ENCODE results near the gene CCL14.
"Not testable (repeated sequence)": the region's sequence is repeated elsewhere in the genome, so short reads cannot be mapped to it uniquely, and the experiment has no call there.

Gene CCL14

DNA sequence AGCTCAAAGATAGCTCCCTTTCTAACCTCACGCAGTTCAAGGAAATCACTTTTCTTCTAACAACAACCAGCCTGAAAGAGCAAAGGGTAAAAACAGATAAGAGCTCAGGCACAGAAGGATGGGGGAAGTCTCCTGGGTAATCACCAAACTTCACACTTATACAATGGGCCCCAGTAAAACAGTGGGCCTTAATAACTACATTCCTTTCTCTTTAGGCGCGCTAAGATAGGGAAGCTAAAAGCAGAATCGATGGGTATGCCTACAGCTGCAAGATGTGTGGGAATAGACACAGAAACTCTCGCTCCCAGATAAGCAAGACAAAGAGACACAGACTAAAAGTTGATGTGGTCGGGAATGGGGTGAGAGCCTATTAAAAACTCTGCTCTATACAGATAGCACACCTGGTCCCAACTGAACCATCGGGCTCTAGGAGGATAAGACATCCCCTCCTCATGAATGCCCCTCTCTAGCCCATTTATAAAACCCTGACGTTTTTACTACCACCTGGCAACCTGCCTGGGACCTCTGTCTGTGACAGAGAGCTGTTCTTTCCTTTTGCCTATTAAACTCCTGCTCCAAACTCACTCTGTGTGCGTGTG is 43.8 kb downstream of the CCL14 start:
- Histone ChIP-seq H3F3A (ENCODE audit: control insufficient read depth, insufficient read depth) (no peaks in the 10 kb centered on the region), H4K20me1 (ENCODE audit: control insufficient read depth, insufficient read depth, low read depth, low read length) (no peaks in the 10 kb centered on the region), H3K9me2 (replicated peaks; ENCODE audit: control insufficient read depth, low read length) (no peaks in the 10 kb centered on the region), H3K4me1 (ENCODE audit: control insufficient read depth, low read length) (no peaks in the 10 kb centered on the region), H3K27me3 (ENCODE audit: control insufficient read depth, low read length) (no peaks in the 10 kb centered on the region), H3K27ac (ENCODE audit: low read depth, low read length) (no peak overlapping the region), H3K79me2 (ENCODE audit: control insufficient read depth, low read length) (no peaks in the 10 kb centered on the region), H3K4me3 (ENCODE audit: low read length) (no peak overlapping the region), H3K36me3 (ENCODE audit: control insufficient read depth, low read length) (no peaks in the 10 kb centered on the region), H3K9me3 (ENCODE audit: control insufficient read depth, insufficient read depth, low read length) (no peaks in the 10 kb centered on the region), H3K4me2 (ENCODE audit: low read length) (no peak overlapping the region)
- TF ChIP-seq EZH2phosphoT487 (IDR thresholded peaks at IDR 0.05; ENCODE audit: borderline replicate concordance, low read length): no peak
- TF ChIP-seq, protein P1, sequence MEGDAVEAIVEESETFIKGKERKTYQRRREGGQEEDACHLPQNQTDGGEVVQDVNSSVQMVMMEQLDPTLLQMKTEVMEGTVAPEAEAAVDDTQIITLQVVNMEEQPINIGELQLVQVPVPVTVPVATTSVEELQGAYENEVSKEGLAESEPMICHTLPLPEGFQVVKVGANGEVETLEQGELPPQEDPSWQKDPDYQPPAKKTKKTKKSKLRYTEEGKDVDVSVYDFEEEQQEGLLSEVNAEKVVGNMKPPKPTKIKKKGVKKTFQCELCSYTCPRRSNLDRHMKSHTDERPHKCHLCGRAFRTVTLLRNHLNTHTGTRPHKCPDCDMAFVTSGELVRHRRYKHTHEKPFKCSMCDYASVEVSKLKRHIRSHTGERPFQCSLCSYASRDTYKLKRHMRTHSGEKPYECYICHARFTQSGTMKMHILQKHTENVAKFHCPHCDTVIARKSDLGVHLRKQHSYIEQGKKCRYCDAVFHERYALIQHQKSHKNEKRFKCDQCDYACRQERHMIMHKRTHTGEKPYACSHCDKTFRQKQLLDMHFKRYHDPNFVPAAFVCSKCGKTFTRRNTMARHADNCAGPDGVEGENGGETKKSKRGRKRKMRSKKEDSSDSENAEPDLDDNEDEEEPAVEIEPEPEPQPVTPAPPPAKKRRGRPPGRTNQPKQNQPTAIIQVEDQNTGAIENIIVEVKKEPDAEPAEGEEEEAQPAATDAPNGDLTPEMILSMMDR (IDR thresholded peaks at IDR 0.05; ENCODE audit: low read depth, low read length, poor library complexity, severe bottlenecking): no peak

DNA sequence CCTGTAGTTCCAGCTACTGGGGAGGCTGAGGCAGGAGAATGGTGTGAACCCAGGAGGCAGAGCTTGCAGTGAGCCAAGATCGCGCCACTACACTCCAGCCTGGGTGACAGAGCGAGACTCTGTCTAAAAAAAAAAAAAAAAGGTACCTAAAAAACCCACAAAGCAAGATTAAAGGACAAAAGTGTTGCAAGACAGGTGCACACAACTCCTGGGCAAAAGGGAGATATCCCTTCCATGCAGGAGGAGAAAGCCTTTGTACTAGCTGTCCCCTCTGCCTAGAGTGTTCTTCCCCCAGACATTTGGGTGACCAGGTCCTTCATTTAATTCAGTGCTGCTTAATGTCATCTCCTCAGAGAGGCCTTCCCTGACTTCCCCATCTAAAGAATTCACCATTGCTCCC is 48.0 kb downstream of the CCL14 start:
- not testable (repeated sequence) for H3K27ac ChIP-seq (ENCODE audit: low read depth, low read length); H3K79me2 ChIP-seq (ENCODE audit: control insufficient read depth, low read length); H3F3A ChIP-seq (ENCODE audit: control insufficient read depth, insufficient read depth); H3K4me1 ChIP-seq (ENCODE audit: control insufficient read depth, low read length); H3K4me3 ChIP-seq (ENCODE audit: low read length); H3K27me3 ChIP-seq (ENCODE audit: control insufficient read depth, low read length); H3K4me2 ChIP-seq (ENCODE audit: low read length); H3K36me3 ChIP-seq (ENCODE audit: control insufficient read depth, low read length); H3K9me3 ChIP-seq (ENCODE audit: control insufficient read depth, insufficient read depth, low read length); H3K9me2 ChIP-seq (replicated peaks; ENCODE audit: control insufficient read depth, low read length); H4K20me1 ChIP-seq (ENCODE audit: control insufficient read depth, insufficient read depth, low read depth, low read length)

DNA sequence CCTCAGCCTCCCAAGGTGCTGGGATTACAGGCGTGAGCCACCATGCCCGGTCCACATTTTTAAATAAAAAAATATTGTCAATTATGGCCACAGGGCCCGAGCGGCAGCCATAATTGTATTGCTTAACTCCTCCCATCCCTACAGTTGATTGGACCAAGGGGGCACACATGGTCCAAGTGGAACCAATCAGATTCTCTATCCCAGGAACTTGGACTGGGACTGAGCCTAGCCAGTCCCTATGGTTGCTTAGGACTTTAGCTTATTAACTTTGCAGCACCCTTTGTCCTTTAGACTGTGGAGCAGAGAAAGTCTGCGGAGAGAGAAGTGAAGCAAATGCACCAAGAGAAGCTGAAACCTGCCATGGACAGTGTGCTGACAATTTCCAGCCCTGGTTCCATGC is 50.5 kb downstream of the CCL14 start:
- no peaks in the 10 kb centered on the region for H3F3A ChIP-seq (ENCODE audit: control insufficient read depth, insufficient read depth)
- no peaks in the 10 kb centered on the region for H4K20me1 ChIP-seq (ENCODE audit: control insufficient read depth, insufficient read depth, low read depth, low read length)
- H3K4me2 ChIP-seq (ENCODE audit: low read length): no peak overlapping the region
- H3K9me3 ChIP-seq (ENCODE audit: control insufficient read depth, insufficient read depth, low read length): no peaks in the 10 kb centered on the region
- no peaks in the 10 kb centered on the region for H3K79me2 ChIP-seq (ENCODE audit: control insufficient read depth, low read length)
- H3K4me3 ChIP-seq (ENCODE audit: low read length): no peak overlapping the region
- H3K4me1 ChIP-seq (ENCODE audit: control insufficient read depth, low read length): peaks cover 3% of the 10 kb centered on the region
- TF ChIP-seq, protein P1 (IDR thresholded peaks at IDR 0.05; ENCODE audit: low read depth, low read length, poor library complexity, severe bottlenecking): no peak
- no peak for TF ChIP-seq EZH2phosphoT487 (IDR thresholded peaks at IDR 0.05; ENCODE audit: borderline replicate concordance, low read length)
- H3K27ac ChIP-seq (ENCODE audit: low read depth, low read length): no peak overlapping the region
- H3K9me2 ChIP-seq (replicated peaks; ENCODE audit: control insufficient read depth, low read length): no peaks in the 10 kb centered on the region
- no peaks in the 10 kb centered on the region for H3K36me3 ChIP-seq (ENCODE audit: control insufficient read depth, low read length)
- 0 out of 2 replicates have a peak, but pooled peaks cover 2% of the 10 kb centered on the region for H3K27me3 ChIP-seq (ENCODE audit: control insufficient read depth, low read length)

DNA sequence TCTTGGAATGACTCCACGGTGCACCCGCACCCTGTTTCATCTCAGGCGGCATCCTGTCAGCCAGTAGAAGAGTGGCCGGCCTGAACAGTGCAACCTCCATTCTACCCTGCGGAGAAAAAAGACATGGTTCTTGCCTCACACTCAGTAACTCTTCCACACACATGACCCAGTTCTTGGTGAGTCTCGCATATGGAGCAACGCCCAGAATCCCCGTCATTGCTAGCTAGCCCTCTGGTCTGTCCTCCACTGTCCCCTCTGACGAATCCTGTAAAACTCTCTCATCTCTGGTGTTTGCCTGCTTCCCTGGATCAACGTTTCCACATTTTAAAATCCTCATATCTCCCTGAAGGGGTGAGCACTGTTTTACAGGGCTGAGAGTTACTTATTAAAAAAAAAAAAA is 51.8 kb downstream of the CCL14 start:
- Histone ChIP-seq H3K4me1 (ENCODE audit: control insufficient read depth, low read length) (peaks cover 16% of the 10 kb centered on the region), H4K20me1 (ENCODE audit: control insufficient read depth, insufficient read depth, low read depth, low read length) (no peaks in the 10 kb centered on the region), H3K79me2 (ENCODE audit: control insufficient read depth, low read length) (peaks cover 3% of the 10 kb centered on the region), H3K4me3 (ENCODE audit: low read length) (no peak overlapping the region), H3K9me2 (replicated peaks; ENCODE audit: control insufficient read depth, low read length) (no peaks in the 10 kb centered on the region), H3K27ac (ENCODE audit: low read depth, low read length) (no peak overlapping the region), H3F3A (ENCODE audit: control insufficient read depth, insufficient read depth) (no peaks in the 10 kb centered on the region), H3K4me2 (ENCODE audit: low read length) (no peak overlapping the region), H3K9me3 (ENCODE audit: control insufficient read depth, insufficient read depth, low read length) (no peaks in the 10 kb centered on the region), H3K27me3 (ENCODE audit: control insufficient read depth, low read length) (0 out of 2 replicates have a peak, but pooled peaks cover 2% of the 10 kb centered on the region), H3K36me3 (ENCODE audit: control insufficient read depth, low read length) (no peaks in the 10 kb centered on the region)
- TF ChIP-seq EZH2phosphoT487 (IDR thresholded peaks at IDR 0.05; ENCODE audit: borderline replicate concordance, low read length): no peak
- TF ChIP-seq, protein P1 (IDR thresholded peaks at IDR 0.05; ENCODE audit: low read depth, low read length, poor library complexity, severe bottlenecking): no peak

All from DOHH2 (cell line).